Keratinocyte (primary cell): ENCODE measurements around the gene SH3D21. TPM values are rescaled to one million over a fixed set of nuclear protein-coding genes. Genes with fewer than 3 reads are reported as not detected.

ENCODE experiments used
- DNase-seq: peaks from one replicate; pipeline ENCODE4 v3.0.0-alpha.2; 2011; ENCODE audit warnings: low read depth, missing footprints, low spot score
- FAIRE-seq: peaks from 2 replicates; lab custom pipeline; 2011; peaks lifted over from hg19 to GRCh38; lab: Jason Lieb, UNC
- H2AFZ ChIP-seq: 2 replicates; pipeline ENCODE4 v1.6.0; 2012; ENCODE audit warnings: low read length, control low read depth, inconsistent platforms; ENCODE audit not compliant: control insufficient read depth
- H3K27ac ChIP-seq: 2 replicates; pipeline ENCODE4 v1.5.1; 2011; ENCODE audit warnings: low read length; ENCODE audit not compliant: control insufficient read depth, insufficient read depth
- H3K27me3 ChIP-seq: 3 replicates; pipeline ENCODE4 v1.6.0; 2011; ENCODE audit warnings: low read length; ENCODE audit not compliant: control insufficient read depth, insufficient read depth; ENCODE audit errors: extremely low read depth
- H3K36me3 ChIP-seq, 2 experiments: 2 replicates in 1 of 2; 3 replicates in 1 of 2; pipeline ENCODE4 v1.5.1; 2011; ENCODE audit warnings: low read length in 2 of 2, mild to moderate bottlenecking in 1 of 2; ENCODE audit not compliant: control insufficient read depth in 2 of 2, insufficient read depth in 2 of 2; ENCODE audit errors: extremely low read depth in 1 of 2
- H3K4me1 ChIP-seq: 3 replicates; pipeline ENCODE4 v1.5.1; 2011; ENCODE audit warnings: low read length; ENCODE audit not compliant: control insufficient read depth, insufficient read depth; ENCODE audit errors: extremely low read depth
- H3K4me2 ChIP-seq: 3 replicates; pipeline ENCODE4 v1.6.0; 2011; ENCODE audit warnings: low read depth, low read length; ENCODE audit not compliant: control insufficient read depth, insufficient read depth; ENCODE audit errors: extremely low read depth
- H3K4me3 ChIP-seq, 3 experiments: fragments of 200-600 bp in 1 of 3; sonication (generic) in 1 of 3; 2 replicates in 2 of 3; 3 replicates in 1 of 3; pipeline ENCODE4 v1.5.1; 2011 to 2016; ENCODE audit warnings: low read length in 3 of 3, mild to moderate bottlenecking in 3 of 3, control low read depth in 2 of 3, inconsistent platforms in 1 of 3, low read depth in 1 of 3, mixed read lengths in 1 of 3, mixed run types in 1 of 3, moderate library complexity in 1 of 3; ENCODE audit not compliant: control insufficient read depth in 2 of 3, insufficient read depth in 2 of 3; ENCODE audit errors: extremely low read depth in 1 of 3
- H3K79me2 ChIP-seq: 2 replicates; pipeline ENCODE4 v1.6.0; 2012; ENCODE audit warnings: low read length; ENCODE audit not compliant: control insufficient read depth, insufficient read depth
- H3K9ac ChIP-seq: 3 replicates; pipeline ENCODE4 v1.6.0; 2011; ENCODE audit warnings: low read length; ENCODE audit not compliant: control insufficient read depth, insufficient read depth; ENCODE audit errors: extremely low read depth
- H3K9me1 ChIP-seq: 3 replicates; pipeline ENCODE4 v1.6.0; 2011; ENCODE audit warnings: low read length; ENCODE audit not compliant: control insufficient read depth, insufficient read depth; ENCODE audit errors: extremely low read depth
- H3K9me3 ChIP-seq: 2 replicates; pipeline ENCODE4 v1.5.1; 2012; ENCODE audit warnings: low read depth, low read length; ENCODE audit not compliant: control insufficient read depth
- H4K20me1 ChIP-seq: 3 replicates; pipeline ENCODE4 v1.6.0; 2011; ENCODE audit warnings: low read length; ENCODE audit not compliant: control insufficient read depth, insufficient read depth; ENCODE audit errors: extremely low read depth
- EZH2 ChIP-seq: IDR thresholded peaks from one replicate; pipeline ENCODE4 v1.6.1; 2012; ENCODE audit warnings: inconsistent platforms, mild to moderate bottlenecking, low read length, moderate library complexity
- dilution Hi-C: fragments of 300-500 bp; cut with MboI; formaldehyde crosslinking; loops from one replicate; pipeline ENCODE4 v1.7.0; 2020; ENCODE audit warnings: low sequenced_read_pairs; ENCODE audit not compliant: extremely low pct_ligation_motif_present
- polyA plus RNA-seq, 5 experiments: library from polyadenylated mRNA; depleted of rRNA in 3 of 5; stranded (reverse) in 3 of 5; stranded (forward) in 1 of 5; unstranded in 1 of 5; fragments of >200 nt; gene quantifications; 1 replicate in 1 of 5; 2 replicates in 3 of 5; 3 replicates in 1 of 5; pipeline versions ENCODE4 v1.2.1 to v1.2.3, GENCODE V29; 2011 to 2012; ENCODE audit warnings: missing spikeins in 2 of 5, low read depth in 1 of 5, low replicate concordance in 1 of 5
- TF ChIP-seq, protein P1 (sequence below), 3 experiments: IDR thresholded peaks in 1 of 3; conservative IDR thresholded peaks in 1 of 3; optimal IDR thresholded peaks in 1 of 3; 2 replicates in 2 of 3; 3 replicates in 1 of 3; pipeline versions ENCODE3 to v1.5.1; 2011; ENCODE audit warnings: low read length in 3 of 3, mild to moderate bottlenecking in 3 of 3, moderate library complexity in 2 of 3, control low read depth in 1 of 3, inconsistent platforms in 1 of 3; ENCODE audit not compliant: insufficient read depth in 2 of 3; ENCODE audit errors: extremely low read depth in 1 of 3

The SH3D21 gene
- polyA plus RNA-seq, 1 donor (not counting 4 experiments of a cell fraction or from before 2014, with no cell fraction given), result 7.1 TPM

DNA sequence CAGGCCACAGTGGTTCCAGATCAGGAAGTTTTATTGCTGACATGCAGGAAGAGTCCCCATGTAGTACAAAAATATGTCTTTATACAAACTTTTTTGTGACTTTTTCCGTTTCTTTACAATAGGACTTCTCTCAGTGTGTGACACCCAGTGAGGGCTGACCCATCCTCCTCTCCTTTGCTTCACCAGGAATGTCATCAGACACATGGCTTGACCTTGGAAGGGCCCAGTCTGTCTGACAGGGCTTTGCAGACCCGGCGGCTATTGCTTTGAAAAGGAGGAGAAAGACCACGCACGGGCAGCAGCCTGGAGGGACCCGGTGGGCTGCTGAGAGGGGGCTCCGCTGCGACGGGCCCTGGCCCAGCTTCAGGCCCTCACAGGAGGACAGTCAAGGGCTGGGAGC, 33.4 kb downstream of the SH3D21 start:
- Histone ChIP-seq H3K27me3 (no peaks in the 10 kb centered on the region), H3K36me3 (peaks cover 6 to 18% of the 10 kb centered on the region in 2 experiments), H3K4me2 (no peak overlapping the region), H3K4me3 (no peak overlapping the region), H3K9me1 (no peaks in the 10 kb centered on the region), H3K27ac (no peak overlapping the region), H2AFZ (no peak overlapping the region), H3K79me2 (no peaks in the 10 kb centered on the region), H4K20me1 (no peaks in the 10 kb centered on the region), H3K9me3 (no peaks in the 10 kb centered on the region), H3K9ac (no peak overlapping the region), H3K4me1 (peaks cover 9% of the 10 kb centered on the region)
- FAIRE-seq (no peak), DNase-seq (no peak)
- dilution Hi-C loops, result no loop called here
- no peak for TF ChIP-seq EZH2
- TF ChIP-seq, protein P1, sequence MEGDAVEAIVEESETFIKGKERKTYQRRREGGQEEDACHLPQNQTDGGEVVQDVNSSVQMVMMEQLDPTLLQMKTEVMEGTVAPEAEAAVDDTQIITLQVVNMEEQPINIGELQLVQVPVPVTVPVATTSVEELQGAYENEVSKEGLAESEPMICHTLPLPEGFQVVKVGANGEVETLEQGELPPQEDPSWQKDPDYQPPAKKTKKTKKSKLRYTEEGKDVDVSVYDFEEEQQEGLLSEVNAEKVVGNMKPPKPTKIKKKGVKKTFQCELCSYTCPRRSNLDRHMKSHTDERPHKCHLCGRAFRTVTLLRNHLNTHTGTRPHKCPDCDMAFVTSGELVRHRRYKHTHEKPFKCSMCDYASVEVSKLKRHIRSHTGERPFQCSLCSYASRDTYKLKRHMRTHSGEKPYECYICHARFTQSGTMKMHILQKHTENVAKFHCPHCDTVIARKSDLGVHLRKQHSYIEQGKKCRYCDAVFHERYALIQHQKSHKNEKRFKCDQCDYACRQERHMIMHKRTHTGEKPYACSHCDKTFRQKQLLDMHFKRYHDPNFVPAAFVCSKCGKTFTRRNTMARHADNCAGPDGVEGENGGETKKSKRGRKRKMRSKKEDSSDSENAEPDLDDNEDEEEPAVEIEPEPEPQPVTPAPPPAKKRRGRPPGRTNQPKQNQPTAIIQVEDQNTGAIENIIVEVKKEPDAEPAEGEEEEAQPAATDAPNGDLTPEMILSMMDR (optimal IDR thresholded peaks at IDR 0.05 in 1 of 3, IDR thresholded peaks at IDR 0.05 in 1 of 3, conservative IDR thresholded peaks at IDR 0.05 in 1 of 3; ENCODE audit: extremely low read depth in 1 of 3, insufficient read depth in 2 of 3, low read length in 3 of 3), result no peak

DNA sequence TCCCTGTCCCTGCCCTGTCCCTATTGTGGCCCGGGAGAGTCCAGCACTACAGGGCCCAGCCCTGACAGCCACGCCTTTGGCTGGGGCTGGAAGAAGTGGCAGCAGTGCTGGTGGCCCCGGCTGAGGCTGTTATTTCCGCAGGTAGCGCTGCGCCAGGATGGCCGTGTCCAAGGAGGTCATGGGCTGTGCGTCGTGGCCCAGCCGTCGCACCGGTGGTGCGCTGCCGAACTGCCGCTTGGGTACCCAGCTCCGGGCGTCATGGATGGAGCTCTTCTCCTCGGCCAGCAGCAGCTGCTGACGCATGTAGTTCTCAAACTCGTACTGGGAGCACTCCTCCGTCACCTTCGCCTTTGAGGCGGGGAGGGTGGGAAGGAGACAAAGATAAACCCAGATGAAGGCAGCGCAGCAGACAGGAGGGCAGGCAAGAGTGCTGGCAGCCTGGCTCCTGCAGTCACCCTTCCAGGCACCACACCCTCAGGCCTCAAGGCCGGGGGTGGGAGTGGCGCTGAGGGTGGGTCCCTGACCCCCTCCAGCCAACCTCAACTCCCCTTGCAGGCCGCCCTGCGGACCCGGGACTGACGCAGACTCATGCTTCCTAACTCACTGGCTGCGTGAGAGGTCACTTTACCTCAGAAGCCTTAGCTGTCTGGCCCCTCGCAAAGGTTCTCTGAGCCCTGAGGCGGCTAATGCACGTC, 35.6 kb downstream of the SH3D21 start:
- Histone ChIP-seq H3K79me2 (no peaks in the 10 kb centered on the region), H3K4me2 (no peak overlapping the region), H4K20me1 (no peaks in the 10 kb centered on the region), H3K9me1 (no peaks in the 10 kb centered on the region), H3K9me3 (no peaks in the 10 kb centered on the region), H3K27ac (no peak overlapping the region), H2AFZ (no peak overlapping the region), H3K27me3 (no peaks in the 10 kb centered on the region), H3K4me1 (peaks cover 9% of the 10 kb centered on the region), H3K4me3 (no peak overlapping the region), H3K36me3 (peaks cover 16 to 29% of the 10 kb centered on the region in 2 experiments), H3K9ac (no peak overlapping the region)
- TF ChIP-seq, protein P1 (optimal IDR thresholded peaks at IDR 0.05 in 1 of 3, IDR thresholded peaks at IDR 0.05 in 1 of 3, conservative IDR thresholded peaks at IDR 0.05 in 1 of 3; ENCODE audit: extremely low read depth in 1 of 3, insufficient read depth in 2 of 3, low read length in 3 of 3), result no peak
- no peak for FAIRE-seq
- dilution Hi-C loops, result no loop called here
- DNase-seq, result no peak
